ENCODE data around the gene PRKAR1B.

The PRKAR1B gene

GRCh38 chr7:680411-681127 is 46.5 kb downstream of the PRKAR1B start:
- DNase-seq (no peak), ATAC-seq (no peak)
- no peaks in the 10 kb centered on the region for H3K4me1 Mint-ChIP-seq
- H3K27ac Mint-ChIP-seq: no peak overlapping the region
- H3K4me3 Mint-ChIP-seq: no peak overlapping the region
- H3K9me3 Mint-ChIP-seq: peaks cover 8 to 23% of the 10 kb centered on the region in 2 donors
- H3K27me3 Mint-ChIP-seq: no peaks in the 10 kb centered on the region

- peaks cover 12 to 20% of the 10 kb centered on the region in 2 donors for H3K9me3 Mint-ChIP-seq
- ATAC-seq: no peak
- H3K27ac Mint-ChIP-seq: no peak overlapping the region
- no peak overlapping the region for H3K4me3 Mint-ChIP-seq
- no peak for DNase-seq
- peaks cover 5% of the 10 kb centered on the region for H3K4me1 Mint-ChIP-seq
- H3K27me3 Mint-ChIP-seq: no peaks in the 10 kb centered on the region
Observed at GRCh38 chr7:676972-677385, 50.1 kb downstream of the PRKAR1B start.

- Mint-ChIP-seq H3K9me3 (peaks cover 12 to 20% of the 10 kb centered on the region in 2 donors), H3K4me3 (no peak overlapping the region), H3K4me1 (peaks cover 9% of the 10 kb centered on the region), H3K27me3 (no peaks in the 10 kb centered on the region), H3K27ac (no peak overlapping the region)
- ATAC-seq (no peak), DNase-seq (no peak)
Observed at GRCh38 chr7:676246-676971, 50.7 kb downstream of the PRKAR1B start.

- DNase-seq (no peak), ATAC-seq (no peak)
- Mint-ChIP-seq H3K9me3 (peaks cover 12 to 13% of the 10 kb centered on the region in 2 donors), H3K4me1 (peaks cover 9% of the 10 kb centered on the region), H3K4me3 (no peak overlapping the region), H3K27me3 (no peaks in the 10 kb centered on the region), H3K27ac (peak overlapping the region; percentile 22 to 33)
Observed at GRCh38 chr7:674454-675410, 52.3 kb downstream of the PRKAR1B start.

- Mint-ChIP-seq H3K4me1 (peaks cover 9% of the 10 kb centered on the region), H3K9me3 (peaks cover 14 to 16% of the 10 kb centered on the region in 2 donors), H3K4me3 (no peak overlapping the region), H3K27ac (no peak overlapping the region), H3K27me3 (no peaks in the 10 kb centered on the region)
- no peak for ATAC-seq
- no peak for DNase-seq
Observed at GRCh38 chr7:673681-674453, 53.2 kb downstream of the PRKAR1B start.

- Mint-ChIP-seq H3K27me3 (no peaks in the 10 kb centered on the region), H3K27ac (no peak overlapping the region), H3K4me3 (no peak overlapping the region), H3K4me1 (peaks cover 9% of the 10 kb centered on the region), H3K9me3 (peaks cover 18 to 21% of the 10 kb centered on the region in 2 donors)
- DNase-seq: no peak
- no peak for ATAC-seq
Observed at GRCh38 chr7:672891-673290, 54.2 kb downstream of the PRKAR1B start.

- Mint-ChIP-seq H3K4me1 (peaks cover 9% of the 10 kb centered on the region), H3K27ac (peak overlapping the region in 1 of 2 donors; percentile 94), H3K9me3 (peaks cover 18 to 21% of the 10 kb centered on the region in 2 donors), H3K27me3 (no peaks in the 10 kb centered on the region), H3K4me3 (no peak overlapping the region)
- DNase-seq (no peak), ATAC-seq (no peak)
Observed at GRCh38 chr7:671415-672042, 55.6 kb downstream of the PRKAR1B start.

GRCh38 chr7:670501-671390 is 56.3 kb downstream of the PRKAR1B start:
- Mint-ChIP-seq H3K9me3 (peaks cover 18 to 21% of the 10 kb centered on the region in 2 donors), H3K27ac (no peak overlapping the region), H3K27me3 (no peaks in the 10 kb centered on the region), H3K4me3 (no peak overlapping the region), H3K4me1 (peaks cover 9% of the 10 kb centered on the region)
- ATAC-seq: no peak
- no peak for DNase-seq

GRCh38 chr7:668958-669357 is 58.1 kb downstream of the PRKAR1B start:
- peaks cover 6 to 8% of the 10 kb centered on the region in 2 donors for H3K9me3 Mint-ChIP-seq
- H3K4me1 Mint-ChIP-seq: peaks cover 6% of the 10 kb centered on the region
- DNase-seq (no peak), ATAC-seq (no peak)
- no peak overlapping the region for H3K4me3 Mint-ChIP-seq
- H3K27me3 Mint-ChIP-seq: no peaks in the 10 kb centered on the region
- H3K27ac Mint-ChIP-seq: no peak overlapping the region

GRCh38 chr7:668139-668931 is 58.7 kb downstream of the PRKAR1B start:
- Mint-ChIP-seq H3K4me3 (no peak overlapping the region), H3K9me3 (peaks cover 6 to 7% of the 10 kb centered on the region in 2 donors), H3K27ac (peak overlapping the region in 1 of 2 donors; percentile 65), H3K27me3 (no peaks in the 10 kb centered on the region), H3K4me1 (peaks cover 5% of the 10 kb centered on the region)
- DNase-seq: no peak
- ATAC-seq: no peak

- Mint-ChIP-seq H3K27ac (no peak overlapping the region), H3K27me3 (no peaks in the 10 kb centered on the region), H3K4me1 (peaks cover 15% of the 10 kb centered on the region), H3K9me3 (peaks cover 6 to 7% of the 10 kb centered on the region in 2 donors), H3K4me3 (no peak overlapping the region)
- no peak for DNase-seq
- peak; percentile 11 for ATAC-seq
Observed at GRCh38 chr7:666454-667292, 60.4 kb downstream of the PRKAR1B start.

GRCh38 chr7:665736-666453 is 61.2 kb downstream of the PRKAR1B start:
- no peaks in the 10 kb centered on the region for H3K27me3 Mint-ChIP-seq
- no peak overlapping the region for H3K4me3 Mint-ChIP-seq

More at GRCh38 chr7:665736-666453, 61.2 kb downstream of the PRKAR1B start:
- DNase-seq (no peak), ATAC-seq (no peak)
- Mint-ChIP-seq H3K4me1 (peaks cover 14% of the 10 kb centered on the region), H3K27ac (no peak overlapping the region), H3K9me3 (peaks cover 6 to 7% of the 10 kb centered on the region in 2 donors)

Measured in stimulated activated naive CD8-positive, alpha-beta T cell treated with anti-CD3 and anti-CD28 coated beads, Interleukin-15, amount 100 ng/mL, for 72 hours (primary cell).